ENCODE measurements around the gene PSMD5. TPM values are rescaled to one million over a fixed set of nuclear protein-coding genes. Genes with fewer than 3 reads are reported as not detected.

Gene PSMD5
- total RNA-seq, 1 experiment from 2014 or later: 26.1 TPM

DNA sequence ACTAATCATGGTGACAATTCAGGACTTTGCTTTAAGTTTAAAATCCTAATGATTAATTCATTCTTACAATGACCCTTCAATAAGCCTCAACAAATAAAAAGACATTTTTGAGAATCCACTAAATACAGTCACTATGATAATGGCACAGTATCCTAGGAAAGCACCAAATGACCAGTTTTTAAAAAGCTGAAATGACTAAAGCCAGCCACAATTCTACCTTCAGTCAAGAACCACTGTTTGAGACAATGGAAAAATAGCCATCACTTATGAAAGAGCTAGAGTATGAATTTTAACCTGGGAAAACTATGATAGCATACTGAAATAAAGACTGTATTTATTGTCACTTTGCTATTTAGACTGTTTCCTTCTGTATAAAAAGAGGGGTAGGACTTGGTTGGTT lies 63.5 kb downstream of the PSMD5 start:
- DNase-seq: no peak
- Histone ChIP-seq H3K79me2 (ENCODE audit: low read length) (peaks cover 73% of the 10 kb centered on the region), H3K9me3 (ENCODE audit: low read length) (no peaks in the 10 kb centered on the region), H3K4me2 (ENCODE audit: low read depth, low read length, poor library complexity, severe bottlenecking) (no peak overlapping the region), H4K20me1 (ENCODE audit: insufficient read depth, low read depth, low read length) (no peaks in the 10 kb centered on the region), H3K9me2 (replicated peaks; ENCODE audit: insufficient read depth, low read length) (no peaks in the 10 kb centered on the region), H3K4me1 (ENCODE audit: low read length) (no peaks in the 10 kb centered on the region), H3K27ac (ENCODE audit: low read length) (no peak overlapping the region), H3K4me3 (ENCODE audit: low read length) (no peak overlapping the region), H2AFZ (ENCODE audit: low read length) (no peak overlapping the region), H3K9ac (ENCODE audit: low read length) (no peak overlapping the region), H3K36me3 (ENCODE audit: insufficient read depth, low read length) (peaks cover 66% of the 10 kb centered on the region), H3K27me3 (ENCODE audit: low read length) (no peaks in the 10 kb centered on the region)

DNA sequence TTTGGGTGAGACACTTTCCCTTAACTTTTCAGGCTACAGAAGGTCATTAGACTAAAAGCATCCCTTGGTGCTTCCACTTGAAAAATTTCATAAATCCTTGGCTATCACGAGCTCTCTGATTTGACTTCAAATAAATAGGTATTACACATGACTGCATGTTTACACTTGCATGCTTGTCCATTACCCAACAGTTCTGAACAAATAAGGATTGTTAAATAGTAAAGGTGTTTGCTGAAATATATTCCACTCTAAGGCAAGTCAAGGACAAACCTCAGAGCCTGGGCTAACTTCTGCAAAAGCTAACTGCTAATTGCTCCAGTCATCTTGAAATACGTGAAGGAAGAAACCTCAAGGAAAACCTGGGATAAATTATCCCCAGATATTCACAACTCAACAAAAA lies 64.0 kb downstream of the PSMD5 start:
- Histone ChIP-seq H3K4me1 (ENCODE audit: low read length) (no peaks in the 10 kb centered on the region), H2AFZ (ENCODE audit: low read length) (no peak overlapping the region)

DNA sequence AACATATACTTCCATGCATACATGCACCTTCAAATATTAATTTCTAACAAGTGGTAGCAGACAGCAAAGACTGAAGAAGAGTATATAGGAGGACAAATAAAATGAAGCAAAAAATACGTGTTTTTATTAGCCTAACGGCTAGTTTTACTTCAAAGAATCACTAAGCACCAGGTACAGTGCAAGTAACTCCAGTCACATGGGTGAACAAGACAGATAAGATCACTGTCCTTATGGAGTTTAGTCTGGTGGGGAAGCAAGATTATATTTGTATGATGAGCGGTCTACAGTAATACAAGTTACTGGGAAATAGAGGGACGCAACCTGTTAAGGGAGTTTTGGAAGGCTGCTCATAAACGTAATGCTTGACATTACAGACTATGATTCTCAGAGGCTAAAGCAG lies 65.5 kb downstream of the PSMD5 start:
- no peak overlapping the region for H3K9ac ChIP-seq (ENCODE audit: low read length)
- DNase-seq: no peak
- no peaks in the 10 kb centered on the region for H3K4me1 ChIP-seq (ENCODE audit: low read length)
- peaks cover 57% of the 10 kb centered on the region for H3K79me2 ChIP-seq (ENCODE audit: low read length)
- no peaks in the 10 kb centered on the region for H4K20me1 ChIP-seq (ENCODE audit: insufficient read depth, low read depth, low read length)
- H3K36me3 ChIP-seq (ENCODE audit: insufficient read depth, low read length): peaks cover 54% of the 10 kb centered on the region
- no peaks in the 10 kb centered on the region for H3K9me2 ChIP-seq (replicated peaks; ENCODE audit: insufficient read depth, low read length)
- H3K27ac ChIP-seq (ENCODE audit: low read length): no peak overlapping the region
- H3K27me3 ChIP-seq (ENCODE audit: low read length): no peaks in the 10 kb centered on the region
- H3K9me3 ChIP-seq (ENCODE audit: low read length): no peaks in the 10 kb centered on the region
- no peak overlapping the region for H3K4me3 ChIP-seq (ENCODE audit: low read length)
- no peak overlapping the region for H3K4me2 ChIP-seq (ENCODE audit: low read depth, low read length, poor library complexity, severe bottlenecking)
- no peak overlapping the region for H2AFZ ChIP-seq (ENCODE audit: low read length)

More for the DNA sequence above, 64.0 kb downstream of the PSMD5 start:
- Histone ChIP-seq H3K9me3 (ENCODE audit: low read length) (no peaks in the 10 kb centered on the region), H3K4me3 (ENCODE audit: low read length) (no peak overlapping the region), H3K4me2 (ENCODE audit: low read depth, low read length, poor library complexity, severe bottlenecking) (no peak overlapping the region), H3K36me3 (ENCODE audit: insufficient read depth, low read length) (peaks cover 61% of the 10 kb centered on the region), H3K9me2 (replicated peaks; ENCODE audit: insufficient read depth, low read length) (no peaks in the 10 kb centered on the region), H3K27ac (ENCODE audit: low read length) (no peak overlapping the region), H3K79me2 (ENCODE audit: low read length) (peaks cover 68% of the 10 kb centered on the region), H3K9ac (ENCODE audit: low read length) (no peak overlapping the region), H3K27me3 (ENCODE audit: low read length) (no peaks in the 10 kb centered on the region), H4K20me1 (ENCODE audit: insufficient read depth, low read depth, low read length) (no peaks in the 10 kb centered on the region)
- DNase-seq: no peak

GRCh38 chr9:120776788-120777187 lies 65.9 kb downstream of the PSMD5 start:
- Histone ChIP-seq H3K9me2 (replicated peaks; ENCODE audit: insufficient read depth, low read length) (no peaks in the 10 kb centered on the region), H3K9ac (ENCODE audit: low read length) (no peak overlapping the region)

GRCh38 chr9:120775859-120776258 lies 66.9 kb downstream of the PSMD5 start:
- Histone ChIP-seq H3K4me1 (ENCODE audit: low read length) (no peaks in the 10 kb centered on the region), H3K9me3 (ENCODE audit: low read length) (no peaks in the 10 kb centered on the region), H3K4me2 (ENCODE audit: low read depth, low read length, poor library complexity, severe bottlenecking) (no peak overlapping the region), H3K9ac (ENCODE audit: low read length) (no peak overlapping the region), H3K9me2 (replicated peaks; ENCODE audit: insufficient read depth, low read length) (no peaks in the 10 kb centered on the region), H3K36me3 (ENCODE audit: insufficient read depth, low read length) (peaks cover 56% of the 10 kb centered on the region), H4K20me1 (ENCODE audit: insufficient read depth, low read depth, low read length) (no peaks in the 10 kb centered on the region), H3K79me2 (ENCODE audit: low read length) (peaks cover 45% of the 10 kb centered on the region), H3K4me3 (ENCODE audit: low read length) (no peak overlapping the region), H2AFZ (ENCODE audit: low read length) (no peak overlapping the region), H3K27ac (ENCODE audit: low read length) (no peak overlapping the region), H3K27me3 (ENCODE audit: low read length) (no peaks in the 10 kb centered on the region)
- DNase-seq: no peak

More at GRCh38 chr9:120776788-120777187, 65.9 kb downstream of the PSMD5 start:
- Histone ChIP-seq H3K9me3 (ENCODE audit: low read length) (no peaks in the 10 kb centered on the region), H3K27me3 (ENCODE audit: low read length) (no peaks in the 10 kb centered on the region), H3K4me1 (ENCODE audit: low read length) (no peaks in the 10 kb centered on the region), H2AFZ (ENCODE audit: low read length) (no peak overlapping the region), H4K20me1 (ENCODE audit: insufficient read depth, low read depth, low read length) (no peaks in the 10 kb centered on the region), H3K27ac (ENCODE audit: low read length) (no peak overlapping the region), H3K36me3 (ENCODE audit: insufficient read depth, low read length) (peaks cover 52% of the 10 kb centered on the region; the same call in 1 of the 2 replicates), H3K79me2 (ENCODE audit: low read length) (peaks cover 53% of the 10 kb centered on the region), H3K4me3 (ENCODE audit: low read length) (no peak overlapping the region), H3K4me2 (ENCODE audit: low read depth, low read length, poor library complexity, severe bottlenecking) (no peak overlapping the region)
- DNase-seq: no peak

DNA sequence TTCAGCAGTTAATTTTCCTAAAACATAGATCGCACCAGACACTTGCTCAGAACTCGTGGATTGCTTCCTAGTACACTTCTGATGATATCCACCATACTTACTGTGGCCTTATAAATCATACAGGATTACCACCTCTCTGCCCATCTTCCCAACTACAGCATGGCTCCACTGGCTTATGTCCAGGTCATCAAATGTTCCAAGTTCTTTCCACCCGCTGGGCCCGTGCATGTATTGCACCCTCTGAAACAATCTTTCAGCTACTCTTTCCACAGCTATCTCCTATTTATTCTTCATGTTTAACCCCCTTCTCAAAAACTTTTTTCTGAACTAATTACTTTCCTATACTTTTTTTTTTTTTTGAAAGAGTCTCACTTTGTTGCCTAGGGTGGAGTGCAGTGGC lies 68.0 kb downstream of the PSMD5 start:
- Histone ChIP-seq H3K27ac (ENCODE audit: low read length) (no peak overlapping the region), H3K4me3 (ENCODE audit: low read length) (no peak overlapping the region), H3K4me1 (ENCODE audit: low read length) (no peaks in the 10 kb centered on the region), H3K9ac (ENCODE audit: low read length) (no peak overlapping the region), H3K36me3 (ENCODE audit: insufficient read depth, low read length) (peaks cover 64% of the 10 kb centered on the region), H3K9me3 (ENCODE audit: low read length) (no peaks in the 10 kb centered on the region), H3K27me3 (ENCODE audit: low read length) (no peaks in the 10 kb centered on the region), H2AFZ (ENCODE audit: low read length) (no peak overlapping the region), H3K79me2 (ENCODE audit: low read length) (peaks cover 36% of the 10 kb centered on the region), H3K4me2 (ENCODE audit: low read depth, low read length, poor library complexity, severe bottlenecking) (no peak overlapping the region), H3K9me2 (replicated peaks; ENCODE audit: insufficient read depth, low read length) (no peaks in the 10 kb centered on the region), H4K20me1 (ENCODE audit: insufficient read depth, low read depth, low read length) (no peaks in the 10 kb centered on the region)
- no peak for DNase-seq

DNA sequence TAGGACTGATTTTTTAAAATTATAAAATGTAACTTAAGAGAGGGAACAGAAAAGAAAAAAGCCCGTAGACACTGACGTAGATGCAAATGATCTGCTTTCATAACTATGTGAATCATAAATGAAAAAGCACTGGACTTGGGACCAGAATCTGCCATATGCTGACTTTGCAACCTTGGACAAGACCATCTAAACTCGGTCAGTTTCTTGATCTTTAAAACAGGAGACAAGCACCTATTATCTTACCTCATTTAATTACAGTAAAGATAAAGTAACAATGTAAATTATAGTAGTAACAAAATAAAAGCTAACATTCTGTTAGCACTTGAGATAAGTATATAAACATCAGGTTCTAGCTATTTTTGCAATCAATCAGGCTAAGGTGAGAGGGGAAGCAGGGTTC lies 69.5 kb downstream of the PSMD5 start:
- Histone ChIP-seq H3K4me2 (ENCODE audit: low read depth, low read length, poor library complexity, severe bottlenecking) (no peak overlapping the region), H3K4me1 (ENCODE audit: low read length) (no peaks in the 10 kb centered on the region), H3K27ac (ENCODE audit: low read length) (no peak overlapping the region), H3K9me3 (ENCODE audit: low read length) (no peaks in the 10 kb centered on the region), H3K9ac (ENCODE audit: low read length) (no peak overlapping the region), H3K79me2 (ENCODE audit: low read length) (peaks cover 25% of the 10 kb centered on the region), H3K4me3 (ENCODE audit: low read length) (no peak overlapping the region), H3K36me3 (ENCODE audit: insufficient read depth, low read length) (peaks cover 67% of the 10 kb centered on the region), H4K20me1 (ENCODE audit: insufficient read depth, low read depth, low read length) (no peaks in the 10 kb centered on the region), H2AFZ (ENCODE audit: low read length) (no peak overlapping the region), H3K27me3 (ENCODE audit: low read length) (no peaks in the 10 kb centered on the region), H3K9me2 (replicated peaks; ENCODE audit: insufficient read depth, low read length) (no peaks in the 10 kb centered on the region)
- DNase-seq: no peak

DNA sequence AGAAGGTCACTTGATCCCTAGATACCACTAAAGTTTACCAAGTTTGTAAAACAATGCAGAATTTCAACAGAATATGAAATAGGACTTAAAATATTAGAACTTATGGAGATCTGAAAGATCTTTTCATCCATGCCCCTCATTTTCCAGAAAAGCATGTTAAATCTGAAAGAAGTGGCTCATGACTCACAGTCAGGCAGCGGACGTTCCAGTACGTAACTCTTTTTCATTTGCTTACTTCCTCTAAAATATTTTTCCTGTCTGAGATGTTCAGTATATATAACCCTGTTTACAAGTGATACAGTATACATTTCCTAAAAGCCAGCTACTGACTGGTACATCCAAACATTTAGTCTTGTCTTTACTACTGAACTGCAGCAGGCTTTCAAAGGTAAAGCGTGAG lies 71.8 kb downstream of the PSMD5 start:
- Histone ChIP-seq H3K4me3 (ENCODE audit: low read length) (no peak overlapping the region), H3K4me1 (ENCODE audit: low read length) (no peaks in the 10 kb centered on the region), H3K36me3 (ENCODE audit: insufficient read depth, low read length) (peaks cover 49% of the 10 kb centered on the region), H3K4me2 (ENCODE audit: low read depth, low read length, poor library complexity, severe bottlenecking) (no peak overlapping the region), H3K27ac (ENCODE audit: low read length) (no peak overlapping the region), H2AFZ (ENCODE audit: low read length) (no peak overlapping the region), H3K9me3 (ENCODE audit: low read length) (no peaks in the 10 kb centered on the region), H3K27me3 (ENCODE audit: low read length) (no peaks in the 10 kb centered on the region), H4K20me1 (ENCODE audit: insufficient read depth, low read depth, low read length) (no peaks in the 10 kb centered on the region), H3K9me2 (replicated peaks; ENCODE audit: insufficient read depth, low read length) (no peaks in the 10 kb centered on the region), H3K9ac (ENCODE audit: low read length) (no peak overlapping the region), H3K79me2 (ENCODE audit: low read length) (peaks cover 15% of the 10 kb centered on the region)
- DNase-seq: no peak

- Histone ChIP-seq H3K79me2 (ENCODE audit: low read length) (peaks cover 10% of the 10 kb centered on the region), H3K4me3 (ENCODE audit: low read length) (no peak overlapping the region), H3K4me1 (ENCODE audit: low read length) (no peaks in the 10 kb centered on the region), H4K20me1 (ENCODE audit: insufficient read depth, low read depth, low read length) (no peaks in the 10 kb centered on the region), H2AFZ (ENCODE audit: low read length) (no peak overlapping the region), H3K36me3 (ENCODE audit: insufficient read depth, low read length) (peaks cover 44% of the 10 kb centered on the region), H3K9ac (ENCODE audit: low read length) (no peak overlapping the region), H3K4me2 (ENCODE audit: low read depth, low read length, poor library complexity, severe bottlenecking) (no peak overlapping the region), H3K27ac (ENCODE audit: low read length) (no peak overlapping the region), H3K27me3 (ENCODE audit: low read length) (no peaks in the 10 kb centered on the region), H3K9me2 (replicated peaks; ENCODE audit: insufficient read depth, low read length) (no peaks in the 10 kb centered on the region), H3K9me3 (ENCODE audit: low read length) (no peaks in the 10 kb centered on the region)
- no peak for DNase-seq
Measured at GRCh38 chr9:120768886-120769285, 73.8 kb downstream of the PSMD5 start.
